Measurements from ENCODE around the gene VENTX.

GRCh38 chr10:133255323-133255722, 17.7 kb downstream of the VENTX start:
- TF ChIP-seq TAF1 (IDR thresholded peaks at IDR 0.05; ENCODE audit: borderline replicate concordance, low read depth, low read length) (no peak), POLR2A (IDR thresholded peaks at IDR 0.05; ENCODE audit: low read depth, low read length) (no peak), POLR2AphosphoS5 (IDR thresholded peaks at IDR 0.05; ENCODE audit: low read depth, low read length) (no peak)
